Coronary artery (tissue), 2 donors: ENCODE results near the gene ANKS1A.
"Not testable (repeated sequence)": the region's sequence is repeated elsewhere in the genome, so short reads cannot be mapped to it uniquely, and the experiment has no call there.

Experiments
- DNase-seq: peaks from one replicate; pipeline ENCODE4 v3.0.0-alpha.2; 2017; ENCODE audit warnings: low spot score
- H3K27ac ChIP-seq, 2 donors: fragments of 200-600 bp; sonication (generic); one replicate each; pipeline ENCODE4 v1.5.1; 2016 to 2019
- H3K4me3 ChIP-seq: fragments of 200-600 bp; sonication (generic); 2 replicates; pipeline ENCODE4 v1.5.1; 2016; ENCODE audit warnings: mild to moderate bottlenecking, moderate library complexity
- CTCF ChIP-seq: fragments of 200-600 bp; sonication (generic); IDR thresholded peaks from one replicate; pipeline ENCODE4 v1.5.1; 2019; ENCODE audit warnings: antibody characterized with exemption

ANKS1A gene

GRCh38 chr6:34897130-34897529 lies 8.1 kb downstream of the ANKS1A start:
- no peak for DNase-seq
- Histone ChIP-seq H3K27ac (no peak overlapping the region), H3K4me3 (no peak overlapping the region)
- TF ChIP-seq CTCF = no peak

GRCh38 chr6:34897716-34898115 lies 8.7 kb downstream of the ANKS1A start:
- Histone ChIP-seq H3K4me3 (no peak overlapping the region), H3K27ac (no peak overlapping the region)
- no peak for TF ChIP-seq CTCF
- no peak for DNase-seq

- DNase-seq, H3K27ac ChIP-seq, H3K4me3 ChIP-seq: not testable (repeated sequence)
Measured at GRCh38 chr6:34899748-34900147, 10.7 kb downstream of the ANKS1A start.

GRCh38 chr6:34900321-34901031 lies 11.4 kb downstream of the ANKS1A start:
- no peak for TF ChIP-seq CTCF
- Histone ChIP-seq H3K27ac (no peak overlapping the region), H3K4me3 (no peak overlapping the region)
- DNase-seq = no peak

GRCh38 chr6:34901930-34902329 lies 12.9 kb downstream of the ANKS1A start:
- no peak for TF ChIP-seq CTCF
- no peak overlapping the region for H3K27ac ChIP-seq

GRCh38 chr6:34904990-34905613 lies 16.0 kb downstream of the ANKS1A start:
- no peak overlapping the region for H3K27ac ChIP-seq
- no peak for TF ChIP-seq CTCF
- no peak overlapping the region for H3K4me3 ChIP-seq
- no peak for DNase-seq

More at GRCh38 chr6:34901930-34902329, 12.9 kb downstream of the ANKS1A start:
- no peak overlapping the region for H3K4me3 ChIP-seq
- DNase-seq = no peak

- DNase-seq = no peak
- Histone ChIP-seq H3K4me3 (no peak overlapping the region), H3K27ac (no peak overlapping the region)
- TF ChIP-seq CTCF = no peak
Measured at GRCh38 chr6:34906826-34907225, 17.8 kb downstream of the ANKS1A start.
